AG04450 (cell line): ENCODE measurements around the gene SYTL3. TPM values are rescaled to one million over a fixed set of nuclear protein-coding genes. Genes with fewer than 3 reads are reported as not detected.

Experiments
- CTCF ChIA-PET: fragments of 300-600, 350-600 bp; formaldehyde crosslinking; extraction: SDS; loops from one replicate; lab custom pipeline; 2022; ENCODE audit warnings: antibody characterized with exemption, inconsistent platforms; lab: Charles Lee
- POLR2A ChIA-PET: fragments of 350-600 bp; formaldehyde crosslinking; extraction: SDS; loops from one replicate; lab custom pipeline; 2021; ENCODE audit warnings: antibody characterized with exemption, inconsistent platforms; lab: Yijun Ruan, JAX
- DNase-seq: peaks from one replicate; pipeline ENCODE4 v3.0.0-alpha.2; 2011; ENCODE audit warnings: low read depth, low spot score
- H3K27ac ChIP-seq: one replicate; pipeline ENCODE4 v1.5.1; 2012; ENCODE audit warnings: low read depth, low read length, control low read depth
- H3K27me3 ChIP-seq: one replicate; pipeline ENCODE4 v1.6.0; 2012; ENCODE audit warnings: low read length; ENCODE audit not compliant: control insufficient read depth, insufficient read depth
- H3K4me3 ChIP-seq: 2 replicates; pipeline ENCODE4 v1.5.1; 2011; ENCODE audit warnings: mild to moderate bottlenecking, low read depth, low read length, control low read depth
- H3K9me3 ChIP-seq: 2 replicates; pipeline ENCODE4 v1.5.1; 2012; ENCODE audit warnings: low read length; ENCODE audit not compliant: control insufficient read depth, insufficient read depth
- CTCF ChIP-seq: IDR thresholded peaks from 2 replicates; pipeline ENCODE4 v1.5.1; 2011; ENCODE audit warnings: low read depth, low read length, control low read depth, inconsistent platforms
- polyA plus RNA-seq: library from polyadenylated mRNA; depleted of rRNA; stranded (reverse); fragments of >200 nt; gene quantifications from 2 replicates; pipeline ENCODE4 v1.2.3, GENCODE V29; 2011

Gene SYTL3
- polyA plus RNA-seq, 1 experiment = 1.6 TPM

- no peak overlapping the region for H3K27ac ChIP-seq
- H3K27me3 ChIP-seq = no peaks in the 10 kb centered on the region
- TF ChIP-seq CTCF = no peak
- no peak for DNase-seq
- ChIA-PET POLR2A (no interaction called here), CTCF (interaction anchor here (1.1 to 1.4 kb wide), 2 partner anchors 20 to 410 kb away, joined by 3 to 5 read pairs; no protein-coding TSS in a partner anchor)
- no peaks in the 10 kb centered on the region for H3K9me3 ChIP-seq
- H3K4me3 ChIP-seq = no peak overlapping the region
Measured at GRCh38 chr6:158624684-158625682, 24.9 kb upstream of the SYTL3 start.

- no peak for TF ChIP-seq CTCF
- H3K27ac ChIP-seq = no peak overlapping the region
- ChIA-PET CTCF (interaction anchor here (0.9 to 1.1 kb wide), 2 partner anchors 405 to 411 kb away, joined by 3 read pairs; no protein-coding TSS in a partner anchor), POLR2A (no interaction called here)
- no peak for DNase-seq
- no peaks in the 10 kb centered on the region for H3K27me3 ChIP-seq
- H3K4me3 ChIP-seq = no peak overlapping the region
- H3K9me3 ChIP-seq = no peaks in the 10 kb centered on the region
Measured at GRCh38 chr6:158625881-158626305, 24.0 kb upstream of the SYTL3 start.

GRCh38 chr6:158626360-158627167 lies 23.3 kb upstream of the SYTL3 start:
- TF ChIP-seq CTCF = no peak
- H3K9me3 ChIP-seq = no peaks in the 10 kb centered on the region
- no peak for DNase-seq
- H3K27me3 ChIP-seq = no peaks in the 10 kb centered on the region
- CTCF ChIA-PET = interaction anchor here (0.9 to 1.1 kb wide), 2 partner anchors 405 to 412 kb away, joined by 3 read pairs; no protein-coding TSS in a partner anchor
- no peak overlapping the region for H3K4me3 ChIP-seq
- POLR2A ChIA-PET = no interaction called here
- no peak overlapping the region for H3K27ac ChIP-seq

- Histone ChIP-seq H3K4me3 (no peak overlapping the region), H3K27me3 (no peaks in the 10 kb centered on the region), H3K27ac (no peak overlapping the region), H3K9me3 (no peaks in the 10 kb centered on the region)
- no peak for TF ChIP-seq CTCF
- POLR2A ChIA-PET = no interaction called here
- CTCF ChIA-PET = no interaction called here
- no peak for DNase-seq
Measured at GRCh38 chr6:158627168-158627939, 22.5 kb upstream of the SYTL3 start.
